ENCODE measurements around the gene DLST.

The DLST gene

DNA sequence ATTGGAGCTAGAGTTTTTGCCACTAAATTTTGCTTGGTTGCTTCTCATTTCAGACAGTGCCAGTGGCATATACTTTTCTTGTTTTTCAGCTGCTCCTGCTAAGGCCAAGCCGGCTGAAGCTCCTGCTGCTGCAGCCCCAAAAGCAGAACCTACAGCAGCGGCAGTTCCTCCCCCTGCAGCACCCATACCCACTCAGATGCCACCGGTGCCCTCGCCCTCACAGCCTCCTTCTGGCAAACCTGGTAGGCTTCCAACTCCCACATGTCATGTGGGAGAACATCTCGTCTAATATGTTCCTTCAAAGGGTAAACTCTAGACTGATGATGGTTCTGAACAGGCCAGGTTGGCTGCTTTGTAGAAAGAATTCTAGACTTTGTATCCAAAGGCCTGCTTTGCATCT, 11.0 kb downstream of the DLST start:
- DNase-seq (ENCODE audit: extremely low read depth in 1 of 2, low read depth in 1 of 2), result no peak

DNA sequence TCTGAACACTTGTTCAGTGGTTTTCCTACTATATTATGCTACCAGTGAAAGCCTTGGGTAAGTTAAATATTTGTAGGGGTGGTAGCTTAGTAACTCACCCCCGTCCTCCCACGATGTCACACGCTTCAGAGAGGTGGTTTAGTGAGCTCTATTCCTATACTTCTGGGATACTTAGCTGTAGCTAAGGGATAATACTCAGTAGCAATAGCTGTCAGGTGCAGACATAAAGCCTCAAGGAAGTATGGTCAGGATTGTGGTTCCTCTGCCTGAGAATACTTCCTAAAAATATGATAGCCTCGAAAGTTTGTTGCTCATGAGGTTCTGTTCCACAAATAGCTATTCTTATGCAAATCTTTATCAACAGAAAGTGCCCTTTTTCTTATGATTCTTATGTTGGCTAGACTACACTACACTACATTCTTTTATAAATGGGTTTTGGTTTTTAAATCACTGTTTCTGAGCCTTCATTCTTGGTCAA, 11.9 kb downstream of the DLST start:
- no peak for DNase-seq (ENCODE audit: extremely low read depth in 1 of 2, low read depth in 1 of 2)

DNA sequence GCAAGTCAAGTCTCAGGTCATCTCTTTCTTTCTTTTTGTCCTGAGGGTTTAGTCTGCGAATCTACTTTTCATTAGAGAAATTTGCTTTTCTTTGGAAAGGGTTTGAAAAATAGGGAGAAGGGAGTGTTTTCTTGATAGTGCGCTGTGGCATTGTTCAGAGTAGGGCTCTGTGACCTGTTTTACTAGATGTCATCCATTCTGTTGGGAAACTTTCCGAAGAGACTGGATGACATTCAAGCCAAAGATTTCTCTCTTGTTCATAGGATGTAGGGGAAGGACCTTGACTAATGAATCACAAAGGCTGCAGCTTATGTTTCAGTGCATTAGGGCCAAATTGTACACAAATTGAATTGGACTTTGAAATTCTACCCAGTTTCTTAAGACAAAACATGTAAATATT, 14.7 kb downstream of the DLST start:
- no peak for DNase-seq (ENCODE audit: extremely low read depth in 1 of 2, low read depth in 1 of 2)

DNA sequence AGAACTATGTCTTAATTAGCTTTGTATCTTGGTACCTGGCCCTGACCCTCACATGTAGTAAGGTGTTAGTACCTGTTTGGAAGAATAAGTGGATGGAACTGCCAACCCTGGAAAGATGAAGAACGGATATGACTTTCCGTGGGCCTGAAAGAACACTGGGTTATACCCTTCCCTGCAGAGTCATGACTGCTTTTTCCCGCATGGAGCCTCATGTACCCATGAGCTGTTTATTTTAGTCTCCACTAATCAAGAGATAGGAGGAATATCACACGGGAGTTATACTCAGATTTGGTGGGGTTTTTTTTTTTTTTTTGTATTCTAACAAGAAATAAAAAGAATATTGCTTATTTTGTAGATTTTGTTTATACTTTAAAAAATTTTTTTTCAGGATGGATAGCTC, 15.9 kb downstream of the DLST start:
- DNase-seq (ENCODE audit: extremely low read depth in 1 of 2, low read depth in 1 of 2), result no peak

DNA sequence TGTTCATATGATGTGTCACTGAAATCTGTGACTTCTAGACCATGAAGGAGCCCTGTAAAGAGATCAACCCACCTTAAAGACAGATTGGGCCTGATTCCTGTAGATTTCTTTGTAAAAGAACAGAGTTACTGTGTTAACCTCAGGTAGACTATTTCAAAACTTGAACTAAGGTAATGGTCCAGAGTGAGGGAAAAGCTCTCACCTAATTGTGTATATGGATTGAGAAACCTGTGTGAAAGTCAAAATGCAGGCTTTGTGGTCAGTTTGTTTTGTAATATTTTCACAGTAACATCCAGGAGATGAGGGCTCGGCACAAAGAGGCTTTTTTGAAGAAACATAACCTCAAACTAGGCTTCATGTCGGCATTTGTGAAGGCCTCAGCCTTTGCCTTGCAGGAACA, 16.4 kb downstream of the DLST start:
- no peak for DNase-seq (ENCODE audit: extremely low read depth in 1 of 2, low read depth in 1 of 2)

DNA sequence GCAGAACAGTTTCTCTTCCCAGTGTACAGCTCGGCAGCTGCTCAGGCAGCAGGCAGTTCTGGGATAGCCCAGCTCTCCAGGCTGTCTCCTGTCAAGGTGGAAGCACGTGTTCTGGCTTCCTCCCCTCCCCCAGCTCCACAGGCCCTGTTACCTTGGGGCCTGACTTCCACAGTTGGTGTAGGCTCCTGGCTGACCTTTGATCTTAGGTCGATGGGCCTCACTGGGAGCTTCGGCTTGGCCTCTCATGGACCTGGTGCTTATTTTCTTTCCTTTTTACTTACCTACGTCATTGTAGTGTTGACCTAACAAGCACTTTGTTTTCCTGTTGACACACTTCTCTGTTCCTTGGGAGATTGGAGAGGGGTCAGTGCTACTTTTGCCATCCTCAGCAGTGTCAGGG, 17.0 kb downstream of the DLST start:
- no peak for DNase-seq (ENCODE audit: extremely low read depth in 1 of 2, low read depth in 1 of 2)

DNA sequence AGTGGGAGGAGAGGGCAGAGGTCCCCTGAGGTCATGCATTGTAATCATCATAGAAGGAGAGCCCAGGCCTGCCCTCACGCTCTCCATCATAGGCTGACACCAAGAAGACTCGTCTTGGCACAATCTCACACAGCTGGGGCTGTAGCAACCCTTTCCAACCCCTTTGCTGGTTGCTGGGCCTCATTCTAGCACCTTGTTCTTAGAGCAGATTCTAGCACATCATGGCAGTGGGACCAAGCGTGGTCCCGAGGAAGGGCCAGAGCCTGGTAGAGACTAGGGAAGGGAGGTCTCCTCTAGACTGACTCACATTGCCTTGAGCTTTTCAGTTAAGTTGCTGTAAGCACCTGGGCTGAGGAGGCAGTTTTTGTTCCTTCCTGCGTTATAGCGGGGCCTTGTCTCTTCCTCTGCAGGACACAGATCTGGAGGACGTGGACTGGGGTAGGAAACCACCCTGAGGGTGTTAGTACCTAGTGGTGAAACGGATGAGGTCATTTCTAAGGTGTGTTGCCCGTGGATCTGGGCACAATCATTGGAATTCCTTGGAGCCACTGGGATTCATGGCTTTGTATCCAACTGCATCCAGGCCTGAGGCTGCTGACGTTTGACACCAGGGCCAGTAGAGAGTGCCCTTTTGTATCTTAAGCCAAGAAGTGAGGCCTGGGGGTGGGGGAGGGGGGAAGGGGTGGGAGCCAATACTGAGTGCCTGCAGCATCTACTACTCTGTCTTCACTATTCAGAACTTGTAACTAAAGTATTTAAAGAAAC, 21.4 kb downstream of the DLST start:
- DNase-seq (ENCODE audit: extremely low read depth in 1 of 2, low read depth in 1 of 2), result no peak

DNA sequence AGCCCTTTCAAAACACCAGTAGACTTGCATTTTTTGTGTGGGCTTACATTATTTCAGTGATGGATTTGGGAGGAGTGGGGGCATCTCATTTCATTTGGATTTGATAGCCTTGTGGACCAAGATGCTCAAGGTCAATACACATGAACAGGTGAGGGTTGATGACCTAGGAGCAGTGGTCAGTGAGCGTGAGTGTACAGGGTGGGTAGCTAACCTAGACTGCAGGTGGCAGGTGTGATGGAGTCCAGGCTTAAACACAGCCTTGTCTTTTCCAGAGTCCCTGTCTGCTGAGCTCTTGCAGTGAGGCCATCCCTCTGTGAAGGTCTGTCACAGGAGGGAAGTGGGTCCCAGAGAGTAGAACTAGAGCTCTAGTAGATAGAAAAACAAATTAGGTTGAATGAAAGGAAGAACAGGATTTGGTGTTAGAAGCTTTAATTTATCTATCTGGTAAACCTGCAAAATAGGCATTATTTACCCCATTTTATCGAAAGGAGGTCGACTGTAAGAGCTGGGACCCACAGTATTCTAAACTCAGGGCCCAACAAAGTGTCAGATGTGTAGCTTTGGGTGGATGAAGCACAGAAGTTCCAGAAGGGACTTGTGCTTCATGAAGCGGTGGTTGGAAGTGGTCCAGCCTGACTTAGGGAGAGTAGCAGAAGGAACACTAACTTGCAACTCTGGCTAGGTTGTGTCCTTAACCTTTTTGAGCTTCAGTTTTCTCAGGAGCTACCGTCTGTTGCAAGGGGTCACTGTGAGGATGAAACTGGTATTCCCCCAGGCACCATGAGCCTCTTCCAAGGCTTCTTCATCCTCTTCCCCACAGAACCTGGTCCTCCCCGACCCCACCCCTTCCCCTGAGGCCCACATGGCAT, 23.2 kb downstream of the DLST start:
- no peak for DNase-seq (ENCODE audit: extremely low read depth in 1 of 2, low read depth in 1 of 2)

DNA sequence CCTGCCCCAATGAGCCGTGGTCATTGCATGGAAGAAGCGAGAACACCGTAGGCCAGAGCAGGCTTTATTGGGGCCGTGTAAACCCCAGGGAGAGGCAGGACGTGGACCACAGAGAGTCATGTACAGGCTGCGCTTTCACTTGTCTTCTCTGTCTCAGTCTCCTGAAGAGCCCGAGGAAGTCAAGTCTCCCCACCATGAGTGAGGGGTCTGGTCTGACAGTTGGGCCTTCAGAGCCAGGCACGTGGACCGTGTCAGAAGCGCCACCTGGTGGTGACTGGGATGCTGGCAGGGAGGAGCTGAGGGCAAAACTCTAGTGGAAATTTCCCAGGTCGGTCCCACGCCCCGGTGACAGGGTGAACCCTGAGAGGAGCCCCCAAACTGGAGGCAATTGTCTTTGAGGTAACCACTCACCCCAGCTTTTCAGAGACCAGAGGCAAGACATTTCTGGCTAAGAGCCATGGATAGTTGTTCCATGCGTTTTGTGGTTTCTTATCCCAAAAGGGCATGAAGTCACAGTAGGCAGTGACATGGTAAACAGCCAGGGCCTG, 24.0 kb downstream of the DLST start:
- DNase-seq (ENCODE audit: extremely low read depth in 1 of 2, low read depth in 1 of 2), result peak; percentile 47 to 51

DNA sequence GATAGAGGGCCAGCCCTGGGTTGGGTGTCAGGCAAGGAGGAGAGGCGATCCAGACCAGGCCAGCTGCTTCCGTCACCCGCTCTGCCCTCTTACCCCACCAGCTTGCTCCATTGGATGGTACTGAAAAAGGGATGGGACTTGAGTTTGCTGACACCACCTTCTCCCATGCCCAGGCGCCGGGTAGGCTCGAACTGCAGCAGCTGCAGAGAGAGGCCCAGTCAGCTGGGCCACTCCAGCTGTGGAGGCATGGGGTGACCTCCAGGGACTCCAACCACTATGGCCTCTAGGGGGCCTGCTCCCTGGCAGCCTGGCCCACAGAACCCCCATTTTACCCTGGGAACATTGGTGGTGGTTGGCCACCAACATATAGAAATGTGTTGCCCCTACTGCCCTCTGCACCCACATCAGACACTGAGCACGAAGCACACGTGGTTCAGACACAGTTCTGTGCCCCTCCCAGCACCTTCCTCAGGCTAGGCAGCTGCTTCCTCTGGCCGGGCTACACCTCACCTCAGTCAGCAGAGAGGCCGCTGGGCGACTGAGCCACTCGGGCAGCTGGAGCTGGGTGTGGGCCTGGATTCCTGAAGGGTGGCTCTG, 25.3 kb downstream of the DLST start:
- DNase-seq (ENCODE audit: extremely low read depth in 1 of 2, low read depth in 1 of 2), result no peak

DNA sequence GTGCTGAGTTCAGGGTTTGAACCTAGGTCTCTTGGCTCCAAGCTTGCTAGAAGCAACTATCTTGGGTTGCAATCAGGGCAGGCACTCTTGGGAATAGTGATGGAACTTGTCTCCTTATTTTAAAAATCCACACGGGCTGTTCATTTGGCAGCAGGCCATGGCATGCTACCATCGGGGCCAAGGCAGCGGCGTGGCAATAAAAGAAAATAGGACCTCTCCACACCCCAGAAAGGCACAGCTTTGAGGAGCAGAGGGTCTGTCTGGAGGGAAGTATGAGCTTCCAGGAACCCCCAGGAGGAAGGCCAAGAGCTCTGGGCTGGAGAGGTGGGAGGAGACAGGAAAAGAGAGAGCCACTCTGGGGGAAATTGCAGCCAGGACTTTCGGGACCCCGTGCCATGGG, 26.0 kb downstream of the DLST start:
- no peak for DNase-seq (ENCODE audit: extremely low read depth in 1 of 2, low read depth in 1 of 2)

DNA sequence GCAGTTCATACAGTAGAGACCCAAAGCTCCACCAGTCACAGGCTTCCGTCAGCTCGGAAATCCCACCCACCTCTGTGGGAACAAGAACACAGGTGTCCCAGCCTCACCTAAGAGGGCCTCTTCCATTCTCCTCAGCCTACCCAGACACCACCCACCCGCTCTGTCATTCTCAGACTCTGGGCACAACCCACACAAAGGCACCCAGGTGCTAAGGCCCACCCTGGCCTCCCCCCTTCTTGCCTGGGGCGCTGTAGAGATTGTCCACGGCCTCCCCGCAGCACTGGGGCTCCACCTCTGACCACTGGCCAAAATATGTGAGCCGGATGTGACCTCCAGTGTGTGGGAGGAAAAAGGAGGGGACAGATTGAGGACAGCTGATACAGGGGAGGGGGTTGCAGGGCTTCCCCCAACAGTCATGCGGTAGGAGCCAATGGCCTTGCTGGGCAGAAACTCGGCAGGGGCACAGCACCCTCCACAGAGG, 27.2 kb downstream of the DLST start:
- no peak for DNase-seq (ENCODE audit: extremely low read depth in 1 of 2, low read depth in 1 of 2)

DNA sequence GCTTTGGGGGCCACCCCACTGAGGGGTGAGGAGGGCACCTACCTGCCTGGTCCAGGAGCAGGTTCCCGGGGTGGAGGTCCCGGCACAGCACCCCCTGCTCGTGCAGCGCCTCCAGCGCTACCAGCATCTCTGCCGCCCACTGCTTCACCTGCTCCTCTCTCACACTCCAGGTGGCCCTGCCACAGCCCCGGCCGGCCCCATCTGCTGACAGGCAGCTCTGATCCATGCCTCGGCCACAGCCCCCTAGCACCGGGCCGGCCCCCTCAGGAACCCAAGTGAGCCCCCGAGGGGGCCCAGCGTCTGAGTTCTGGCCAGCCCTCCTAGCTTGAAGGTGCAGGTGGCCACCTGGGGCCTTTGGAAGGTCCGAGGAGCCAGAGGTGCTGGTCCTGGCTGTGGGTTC, 27.8 kb downstream of the DLST start:
- DNase-seq (ENCODE audit: extremely low read depth in 1 of 2, low read depth in 1 of 2), result no peak

DNA sequence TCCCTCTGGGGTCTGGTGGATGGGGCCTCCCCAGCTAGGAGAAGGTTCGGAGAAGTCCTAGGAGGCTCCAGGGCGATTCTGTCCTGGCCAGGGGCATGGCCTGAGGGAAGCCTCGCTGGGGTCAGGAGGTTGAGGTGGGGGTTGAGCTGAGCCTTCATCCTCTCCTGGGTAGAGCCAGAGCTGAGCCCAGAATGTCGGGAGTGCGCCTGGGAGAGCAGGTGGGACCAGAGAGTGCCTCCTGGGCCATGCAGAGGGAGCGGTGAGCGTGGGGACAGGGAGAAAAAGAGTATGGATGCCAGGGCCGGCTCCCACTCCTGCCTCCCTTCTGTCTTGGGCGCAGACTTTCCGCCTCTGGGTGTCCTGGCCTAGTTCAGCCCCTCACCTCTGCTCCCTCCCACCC, 28.2 kb downstream of the DLST start:
- no peak for DNase-seq (ENCODE audit: extremely low read depth in 1 of 2, low read depth in 1 of 2)

DNA sequence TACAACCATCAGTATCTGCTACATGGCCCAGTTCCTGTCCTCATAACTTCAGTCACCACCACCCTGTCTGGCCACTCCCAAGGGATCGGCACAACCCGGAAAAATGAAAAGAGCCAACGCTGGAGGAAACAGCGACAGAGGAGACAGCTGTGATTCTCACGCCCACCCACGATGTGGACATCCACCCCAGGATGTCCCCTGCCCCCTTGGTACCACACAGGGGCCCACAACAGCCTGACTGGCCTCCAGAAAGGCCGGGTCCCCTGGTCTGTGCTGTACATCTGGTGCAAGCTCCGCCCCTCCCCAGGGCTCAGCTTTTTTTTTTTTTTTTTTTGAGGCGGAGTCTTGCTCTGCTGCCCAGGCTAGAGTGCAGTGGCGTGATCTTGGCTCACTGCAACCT, 28.8 kb downstream of the DLST start:
- no peak for DNase-seq (ENCODE audit: extremely low read depth in 1 of 2, low read depth in 1 of 2)

DNA sequence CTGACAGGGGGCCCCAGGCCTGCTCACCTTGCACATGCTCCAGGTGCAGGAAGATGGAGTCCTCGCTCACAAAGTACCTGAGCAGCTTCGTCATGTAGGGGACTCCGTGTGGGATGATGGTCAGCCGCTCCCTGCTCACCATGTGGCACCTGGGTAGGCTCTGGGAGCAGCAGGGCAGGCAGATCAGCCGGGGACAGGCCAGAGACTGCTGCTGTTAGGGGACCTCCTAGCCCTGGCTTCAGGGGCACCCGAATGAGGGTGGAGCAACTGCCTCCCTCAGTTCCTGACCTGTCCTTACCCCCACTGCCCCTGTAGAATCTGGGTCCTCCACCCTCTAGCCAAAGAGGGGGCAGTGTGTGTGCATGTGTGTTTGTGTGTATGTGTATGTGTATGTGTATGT, 29.5 kb downstream of the DLST start:
- DNase-seq (ENCODE audit: extremely low read depth in 1 of 2, low read depth in 1 of 2), result no peak

DNA sequence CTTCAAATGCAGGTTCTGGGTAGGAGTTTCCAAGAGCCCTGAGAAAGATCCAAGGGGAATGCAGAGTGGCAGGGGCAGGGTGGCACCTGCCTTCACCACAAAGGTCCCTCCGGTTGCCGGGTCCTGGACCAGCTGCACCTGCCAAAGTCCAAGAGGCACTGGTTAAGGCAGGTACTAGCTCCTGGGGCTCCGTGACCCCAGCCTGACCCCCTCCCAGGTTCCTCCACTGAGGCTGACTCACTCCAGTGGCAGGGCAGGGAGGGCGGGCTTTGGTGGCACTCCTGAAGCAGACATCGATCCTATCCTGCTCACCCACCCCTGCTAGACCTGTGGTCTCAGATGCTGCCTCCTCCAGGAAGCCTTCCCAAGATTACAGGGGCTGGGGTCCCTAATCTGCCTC, 30.0 kb downstream of the DLST start:
- no peak for DNase-seq (ENCODE audit: extremely low read depth in 1 of 2, low read depth in 1 of 2)

DNA sequence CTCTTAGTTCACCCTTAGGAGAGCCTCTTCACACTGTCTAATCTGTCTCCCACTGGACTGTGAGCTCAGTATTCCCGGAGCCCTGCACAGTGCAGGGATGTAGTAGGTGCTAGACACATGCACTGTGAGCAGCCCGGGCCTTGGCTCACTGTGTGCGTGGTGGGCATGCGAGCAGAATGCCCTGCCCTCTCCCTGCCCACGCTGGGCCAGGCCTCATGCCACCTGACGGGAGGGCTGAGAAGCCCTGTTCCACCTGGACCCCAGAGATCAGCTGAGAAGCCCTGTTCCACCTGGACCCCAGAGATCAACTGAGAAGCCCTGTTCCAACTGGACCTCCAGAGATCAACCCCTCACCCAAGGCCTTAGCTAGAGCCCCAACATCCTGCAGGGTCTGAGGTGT, 30.4 kb downstream of the DLST start:
- no peak for DNase-seq (ENCODE audit: extremely low read depth in 1 of 2, low read depth in 1 of 2)

DNA sequence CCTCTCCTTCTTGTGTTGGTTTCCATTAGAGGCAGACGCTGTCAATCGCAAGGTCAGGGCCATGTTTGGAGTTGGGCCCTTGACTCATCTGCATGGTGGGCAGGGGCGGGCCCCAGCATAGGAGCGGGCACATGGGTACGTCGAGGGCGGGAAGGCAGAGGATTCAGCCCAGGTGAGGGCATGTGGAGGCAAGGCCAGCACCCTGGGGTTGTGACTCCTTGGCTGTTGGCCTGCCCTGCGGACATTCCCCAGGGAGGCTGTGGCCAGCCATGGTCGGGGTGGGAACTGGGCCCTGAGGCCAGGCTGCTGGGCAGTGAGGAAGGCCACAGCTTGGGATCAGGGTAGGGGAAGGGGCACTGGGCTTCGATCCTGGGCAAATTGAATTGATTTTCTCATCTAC, 31.1 kb downstream of the DLST start:
- no peak for DNase-seq (ENCODE audit: extremely low read depth in 1 of 2, low read depth in 1 of 2)

DNA sequence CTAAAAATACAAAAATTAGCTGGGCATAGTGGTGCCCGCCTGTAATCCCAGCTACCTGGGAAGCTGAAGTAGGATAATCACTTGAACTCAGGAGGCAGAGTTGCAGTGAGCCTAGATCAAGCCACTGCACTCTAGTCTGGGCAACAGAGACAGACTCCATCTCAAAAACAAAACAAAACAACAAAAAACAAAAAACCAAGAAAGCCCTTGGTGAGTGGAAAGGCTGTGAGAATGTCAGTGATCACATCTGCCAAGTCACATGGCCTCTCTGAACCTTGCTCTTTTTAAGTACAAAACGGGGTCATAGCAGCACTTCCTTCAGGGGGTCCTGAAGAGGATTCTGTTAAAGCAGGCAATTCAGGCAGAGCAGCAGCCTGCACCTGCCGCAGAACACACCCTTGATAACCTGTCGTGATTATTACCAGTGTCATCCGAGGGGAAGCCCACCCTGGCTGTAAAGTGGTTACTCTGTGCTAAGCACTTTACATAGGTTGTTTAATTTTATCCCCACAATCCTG, 31.7 kb downstream of the DLST start:
- DNase-seq (ENCODE audit: extremely low read depth in 1 of 2, low read depth in 1 of 2), result no peak

DNA sequence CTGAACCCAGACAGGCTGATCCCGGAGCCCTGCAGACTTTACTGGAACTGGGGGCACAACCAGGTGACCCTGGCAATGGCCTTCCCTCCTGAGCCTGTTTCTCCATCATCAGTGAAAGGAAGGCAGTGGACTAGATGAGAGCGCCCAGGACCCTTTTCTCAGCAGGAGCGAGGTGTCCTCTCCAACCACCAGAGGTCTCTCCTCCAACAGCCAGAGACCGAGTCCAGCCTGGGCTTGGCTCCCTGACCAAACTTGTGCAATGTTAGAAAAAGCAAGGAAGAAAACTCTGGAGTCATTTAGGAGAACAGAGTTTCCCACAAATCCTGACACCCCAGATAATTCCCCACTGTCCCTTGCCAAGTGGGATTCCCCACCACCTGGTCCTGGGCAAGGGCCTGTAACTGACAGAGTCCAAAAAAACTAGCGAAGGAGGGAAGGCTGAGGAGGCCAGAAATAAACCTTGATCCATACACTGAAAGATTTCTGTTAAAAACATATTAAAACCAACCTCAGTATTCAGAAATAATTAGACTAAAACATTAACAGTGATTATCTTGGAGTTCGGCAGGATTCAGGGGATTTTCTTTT, 32.4 kb downstream of the DLST start:
- no peak for DNase-seq (ENCODE audit: extremely low read depth in 1 of 2, low read depth in 1 of 2)

Data from stimulated activated CD8-positive, alpha-beta memory T cell treated with anti-CD3 and anti-CD28 coated beads, Interleukin-7, amount 100 ng/mL, for 48 hours (primary cell).